Right ventricle myocardium superior (tissue), 1 donor: Measurements from ENCODE around the gene C5AR2. TPM values are rescaled to one million over a fixed set of nuclear protein-coding genes. Genes with fewer than 3 reads are reported as not detected.

Experiments
- total RNA-seq: library from RNA; stranded (reverse); fragmentation: NEBNext Ultra II Directional; extraction: Animal tissue kit (Norgen Biotek cat#: 25700); gene quantifications from one replicate; pipeline ENCODE4 v1.2.1, GENCODE V29; 2021
- donor health status: DM: no; HTN: yes; CAD: no; lungs with severe emphysema.

Gene C5AR2
- total RNA-seq, 1 donor from 2014 or later, result 0.78 TPM

Other genes starting within 250 kb of the C5AR2 start
- gene ZC3H4, start 218.4 kb upstream of the C5AR2 start, total RNA-seq, result 20.6 TPM
- gene SAE1, start 201.3 kb upstream of the C5AR2 start, total RNA-seq, result 42.2 TPM
- 3.8 TPM for gene BBC3, start 101.0 kb upstream of the C5AR2 start, total RNA-seq
- 16.3 TPM for gene CCDC9, start 75.7 kb upstream of the C5AR2 start, total RNA-seq
- 10.4 TPM for gene INAFM1, start 57.3 kb upstream of the C5AR2 start, total RNA-seq
- 3.4 TPM for gene C5AR1, start 22.3 kb upstream of the C5AR2 start, total RNA-seq
- 6.4 TPM for gene DHX34, start 17.1 kb downstream of the C5AR2 start, total RNA-seq
- gene MEIS3, start 87.4 kb downstream of the C5AR2 start, total RNA-seq, result 3.1 TPM
- 0.11 TPM for gene SLC8A2, start 139.7 kb downstream of the C5AR2 start, total RNA-seq
- 8.4 TPM for gene KPTN, start 152.0 kb downstream of the C5AR2 start, total RNA-seq
- 113 TPM for gene NAPA, start 182.9 kb downstream of the C5AR2 start, total RNA-seq
- gene ZNF541, start 241.0 kb downstream of the C5AR2 start, total RNA-seq, result 0.35 TPM